Stimulated activated CD8-positive, alpha-beta memory T cell treated with anti-CD3 and anti-CD28 coated beads, Interleukin-4, amount 100 ng/mL, for 48 hours (primary cell): ENCODE results near the gene COQ8B.

Experiments used
- DNase-seq: peaks from one replicate; pipeline ENCODE4 v3.0.0-alpha.2; 2020

The COQ8B gene

GRCh38 chr19:40716482-40717324, at the start of gene COQ8B, which contains the start of gene ITPKC:
Gene COQ8B (minus strand): TSS chr19:40716886. CDS start chr19:40714632, 2,254 bp downstream.
Gene ITPKC (plus strand): TSS chr19:40717112. CDS start chr19:40717136, 24 bp downstream.
- DNase-seq: peak; percentile 100

GRCh38 chr19:40766385-40766784, 49.7 kb upstream of the COQ8B start:
- peak; percentile 31 for DNase-seq

DNA sequence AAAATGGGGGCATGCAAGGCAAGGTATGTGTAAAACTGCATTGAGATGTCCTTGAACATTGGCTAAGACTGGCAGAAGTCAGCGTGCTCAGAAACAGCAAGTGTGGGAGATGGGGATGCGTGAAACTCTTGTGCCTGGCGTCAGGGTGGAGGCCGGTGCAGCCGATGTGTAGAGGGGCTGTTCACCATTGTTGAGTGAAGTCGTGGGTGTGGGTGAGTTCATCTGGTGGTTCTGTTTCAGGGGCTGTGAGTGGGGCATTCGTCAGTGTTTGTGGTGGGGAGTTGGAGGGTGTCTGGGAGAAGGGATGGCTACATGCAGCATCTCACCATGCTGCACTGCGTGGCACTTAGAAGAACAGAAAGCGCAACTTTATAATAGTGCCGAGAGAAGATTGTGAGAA, 47.3 kb upstream of the COQ8B start:
- DNase-seq: peak; percentile 73

- DNase-seq: no peak
Observed at GRCh38 chr19:40763526-40763925, 46.8 kb upstream of the COQ8B start.

GRCh38 chr19:40762754-40763470, 46.2 kb upstream of the COQ8B start:
- DNase-seq: peak; percentile 47

GRCh38 chr19:40759352-40759751, 42.7 kb upstream of the COQ8B start:
- DNase-seq: no peak

GRCh38 chr19:40758491-40758890, 41.8 kb upstream of the COQ8B start:
- no peak for DNase-seq

DNA sequence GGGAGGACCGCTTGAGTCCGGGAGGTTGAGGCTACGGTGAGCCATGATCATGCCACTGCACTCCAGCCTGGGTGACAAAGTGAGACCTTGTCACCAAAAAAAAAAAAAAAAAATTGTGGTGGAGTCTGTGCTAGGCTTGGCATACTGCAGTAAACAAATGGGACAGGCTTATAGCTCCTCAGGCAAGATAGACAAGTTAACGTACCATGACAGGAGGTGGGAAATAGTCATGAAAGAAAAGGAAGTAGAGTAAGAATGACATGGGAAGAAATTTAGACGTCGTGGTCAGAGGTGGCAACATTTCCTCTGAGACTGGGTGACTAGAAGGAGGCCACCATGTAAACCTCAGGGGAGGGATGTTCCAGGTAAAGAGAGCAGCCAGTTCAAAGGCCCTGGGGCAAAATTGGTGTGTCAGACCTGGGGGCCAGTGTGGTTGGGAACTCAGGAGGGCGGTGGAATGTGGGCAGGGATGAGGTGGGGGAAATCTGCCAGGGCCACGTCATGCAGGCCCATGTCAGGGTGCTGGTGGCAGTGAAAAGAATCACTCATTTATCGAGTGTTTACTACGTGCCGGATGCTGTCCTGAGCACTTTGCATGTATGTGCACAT, 39.9 kb upstream of the COQ8B start:
- peak; percentile 77 for DNase-seq

DNA sequence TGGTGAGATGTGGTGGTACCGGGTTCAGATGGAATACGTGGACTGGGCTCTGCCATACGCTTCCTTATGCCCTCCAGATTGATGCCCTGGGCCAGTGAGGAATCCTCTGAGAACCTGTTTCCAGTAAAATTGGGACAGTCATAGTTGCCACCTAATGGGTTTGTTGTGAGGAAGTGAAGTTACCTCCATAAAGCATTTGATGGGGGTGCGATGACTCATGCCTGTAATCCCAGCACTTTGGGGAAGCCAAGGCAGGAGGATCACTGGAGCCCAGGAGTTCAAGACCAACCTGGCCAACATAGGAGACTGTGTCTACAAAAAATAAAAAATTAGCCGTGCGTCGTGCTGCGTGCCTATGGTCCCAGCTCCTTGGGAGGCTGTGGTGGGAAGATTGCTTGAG, 39.1 kb upstream of the COQ8B start:
- no peak for DNase-seq

DNA sequence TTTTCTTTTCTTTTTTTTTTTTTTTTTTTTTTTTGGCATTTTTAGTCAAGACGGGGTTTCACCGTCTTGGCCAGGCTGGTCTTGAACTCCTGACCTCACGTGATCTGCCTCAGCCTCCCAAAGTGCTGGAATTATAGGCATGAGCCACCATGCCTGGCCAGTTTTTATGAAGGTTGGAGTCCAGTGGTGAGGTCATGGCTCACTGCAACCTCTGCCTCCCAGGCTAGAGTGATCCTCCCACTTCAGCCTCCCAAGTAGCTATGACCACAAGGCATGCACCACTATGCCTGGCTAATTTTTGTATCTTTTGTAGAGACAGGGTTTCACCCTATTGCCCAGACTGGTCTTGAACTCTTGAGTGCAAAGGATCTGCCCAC, 38.5 kb upstream of the COQ8B start:
- no peak for DNase-seq

- DNase-seq: peak; percentile 81
Observed at GRCh38 chr19:40754611-40755247, 38.0 kb upstream of the COQ8B start.

DNA sequence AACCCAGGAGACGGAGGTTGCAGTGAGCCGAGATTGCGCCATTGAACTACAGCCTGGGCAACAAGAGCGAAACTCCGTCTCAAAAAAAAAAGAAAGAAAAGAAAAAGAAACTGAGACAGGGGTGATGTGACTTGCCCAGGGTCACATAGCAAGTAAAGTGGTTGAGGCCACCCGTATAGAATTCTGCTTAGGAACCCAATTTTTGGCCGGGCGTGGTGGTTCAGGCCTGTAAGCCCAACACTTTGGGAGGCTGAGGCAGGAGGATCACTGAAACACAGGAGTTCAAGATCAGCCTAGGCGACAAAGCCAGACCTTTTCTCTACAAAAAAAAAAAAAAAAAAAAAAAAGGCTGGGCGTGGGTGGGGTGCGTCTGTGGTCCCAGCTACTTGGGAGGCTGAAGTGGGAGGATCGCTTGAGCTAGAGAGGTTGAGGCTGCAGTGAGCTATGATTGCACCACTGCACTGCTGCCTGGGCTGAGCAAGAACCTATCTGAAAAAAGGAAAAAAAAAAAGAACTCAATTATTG, 35.6 kb upstream of the COQ8B start:
- DNase-seq: peak; percentile 53

GRCh38 chr19:40750874-40751537, 34.3 kb upstream of the COQ8B start, which contains the start of gene SNRPA:
Gene SNRPA (plus strand): TSS chr19:40751203. CDS start chr19:40751409, 206 bp downstream.
- peak; percentile 96 for DNase-seq

DNA sequence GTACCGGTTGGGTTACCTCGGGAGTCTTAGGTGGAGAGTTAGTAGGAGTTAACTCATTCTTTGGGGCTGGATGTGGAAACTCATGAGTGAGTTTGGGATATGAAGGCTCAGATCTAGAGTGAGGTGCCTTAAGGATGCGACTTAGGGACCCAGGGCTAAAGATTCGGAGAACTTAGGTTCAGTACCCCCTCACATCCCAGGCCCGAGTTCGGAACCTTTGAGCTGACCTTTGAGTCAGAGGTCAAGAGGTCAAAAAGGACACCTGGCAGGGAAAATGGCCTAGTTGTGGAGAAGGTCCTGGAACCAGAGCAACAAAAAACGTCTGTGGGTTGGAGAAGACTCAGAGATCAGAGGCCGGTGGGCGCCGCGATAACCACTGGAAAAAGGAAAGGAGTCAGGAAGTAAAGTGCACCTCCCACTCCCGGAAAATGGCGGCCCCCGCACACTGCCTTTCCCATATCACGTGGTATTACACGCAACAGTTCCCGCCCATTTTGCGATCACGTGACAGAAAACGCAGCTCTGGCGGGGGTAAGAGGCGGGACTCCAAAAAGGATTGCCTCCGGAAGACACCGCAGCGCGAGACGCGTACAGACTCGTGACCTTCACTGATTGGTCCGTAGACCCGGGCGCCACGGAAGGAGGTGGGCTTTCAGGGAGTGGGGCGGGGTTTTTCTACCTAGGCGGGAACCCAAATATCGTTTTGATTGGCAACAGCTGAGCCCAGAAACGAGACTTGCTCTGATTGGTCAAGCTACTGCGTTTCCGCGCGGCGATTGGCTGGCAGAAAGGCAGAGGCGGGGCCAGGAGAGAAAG, 33.6 kb upstream of the COQ8B start, which contains the start of gene ACTMAP:
Gene ACTMAP (minus strand): TSS at position 420 of the 816 bp plus-strand sequence. CDS start 674 bp downstream, outside the sequence.
- peak; percentile 100 for DNase-seq

DNA sequence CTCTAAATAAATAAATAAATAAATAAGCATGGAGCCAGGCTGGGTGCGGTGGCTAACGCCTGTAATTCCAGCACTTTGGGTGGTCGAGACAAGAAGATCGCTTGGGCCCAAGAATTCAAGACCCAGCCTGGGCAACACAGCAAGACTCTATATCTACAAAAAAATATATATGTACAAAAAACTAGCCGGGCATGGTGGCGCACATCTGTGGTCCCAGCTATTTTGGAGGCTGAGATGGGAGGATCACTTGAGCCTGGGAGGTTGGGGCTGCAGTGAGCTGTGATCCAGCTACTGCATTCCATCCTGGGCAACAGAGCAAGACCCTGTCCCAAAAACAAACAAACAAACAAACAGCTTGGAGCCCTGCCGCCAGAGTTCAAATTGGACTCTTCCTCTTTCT, 30.9 kb upstream of the COQ8B start:
- no peak for DNase-seq

DNA sequence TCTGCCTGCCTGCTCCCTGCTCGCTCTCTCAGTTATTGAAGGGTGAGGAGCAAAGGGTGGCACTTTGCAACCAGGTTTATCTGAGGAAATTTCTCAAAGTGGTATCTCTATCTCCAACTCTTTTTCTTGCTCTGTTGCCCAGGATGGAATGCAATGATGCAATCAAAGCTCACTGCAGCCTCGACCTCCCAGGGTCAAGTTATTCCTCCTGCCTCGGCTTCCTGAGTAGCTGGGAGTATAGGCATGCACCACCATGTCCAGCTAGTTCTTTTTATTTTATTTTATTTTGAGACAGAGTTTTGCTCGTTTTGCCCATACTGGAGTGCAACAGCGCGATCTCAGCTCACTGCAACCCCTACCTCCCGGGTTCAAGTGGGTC, 28.7 kb upstream of the COQ8B start:
- DNase-seq: no peak

- DNase-seq: peak; percentile 62
Observed at GRCh38 chr19:40744554-40745401, 28.1 kb upstream of the COQ8B start.

DNA sequence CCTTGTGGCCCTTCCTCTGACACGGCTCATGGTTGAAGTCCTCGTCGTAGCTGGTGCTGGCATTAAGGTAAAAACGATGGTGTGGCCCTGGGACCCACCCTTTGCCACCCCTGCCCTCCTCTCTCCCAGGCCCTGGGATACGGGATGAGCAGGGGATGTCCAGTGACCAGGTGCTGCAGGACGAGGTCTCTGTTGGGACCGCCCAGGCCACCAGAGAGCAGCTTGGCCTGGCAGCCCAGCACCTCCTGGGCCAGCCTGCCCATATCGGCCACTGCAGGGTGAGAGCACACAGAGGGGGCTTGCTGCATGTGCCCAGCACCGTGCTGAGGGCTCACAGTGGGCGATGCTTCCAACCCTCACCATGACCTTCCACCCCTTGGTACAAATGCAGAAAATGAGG, 27.2 kb upstream of the COQ8B start:
- DNase-seq: no peak

GRCh38 chr19:40742886-40743285, 26.2 kb upstream of the COQ8B start:
- DNase-seq: no peak

DNA sequence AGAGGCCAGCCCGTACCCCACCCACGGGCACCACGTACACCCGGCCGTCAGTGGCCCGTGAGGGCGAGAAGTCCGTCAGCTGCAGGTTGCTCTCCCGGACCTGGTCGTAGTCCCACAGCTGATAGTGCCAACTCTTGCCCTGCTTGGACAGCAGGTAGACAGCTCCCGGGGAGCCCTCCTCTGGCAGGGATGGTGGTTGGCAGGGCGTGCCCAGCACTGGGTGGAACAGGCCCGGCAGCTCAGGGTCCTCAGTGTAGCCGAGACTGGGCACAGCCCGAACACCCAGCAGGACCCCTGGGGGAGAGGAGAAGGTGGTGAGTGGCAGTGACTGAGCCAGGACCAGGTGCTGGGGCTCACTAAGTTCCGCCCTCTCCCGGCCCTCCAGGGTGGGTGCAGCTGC, 25.8 kb upstream of the COQ8B start:
- no peak for DNase-seq
